ENCODE data around the gene TNS3.

TNS3 gene

GRCh38 chr7:47295606-47296005 lies 286.3 kb downstream of the TNS3 start:
- H3K4me3 Mint-ChIP-seq = no peak overlapping the region
- H3K27me3 Mint-ChIP-seq (ENCODE audit: low read depth, poor library complexity) = peaks cover 2% of the 10 kb centered on the region
- H3K9me3 Mint-ChIP-seq = no peaks in the 10 kb centered on the region
- H3K36me3 Mint-ChIP-seq (ENCODE audit: low read depth) = peaks cover 77% of the 10 kb centered on the region
- no peak for DNase-seq
- TF ChIP-seq CTCF (IDR thresholded peaks at IDR 0.05) = no peak
- peaks cover 20% of the 10 kb centered on the region for H3K4me1 Mint-ChIP-seq
- H3K27ac Mint-ChIP-seq = no peak overlapping the region

- Mint-ChIP-seq H3K36me3 (ENCODE audit: low read depth) (peaks cover 75% of the 10 kb centered on the region), H3K27ac (no peak overlapping the region), H3K27me3 (ENCODE audit: low read depth, poor library complexity) (peaks cover 2% of the 10 kb centered on the region), H3K9me3 (no peaks in the 10 kb centered on the region), H3K4me1 (peaks cover 14% of the 10 kb centered on the region), H3K4me3 (no peak overlapping the region)
- no peak for DNase-seq
- TF ChIP-seq CTCF (IDR thresholded peaks at IDR 0.05) = no peak
These were observed 287.2 kb downstream of the TNS3 start for GRCh38 chr7:47294556-47295222.

GRCh38 chr7:47293884-47294555 lies 287.9 kb downstream of the TNS3 start:
- no peak for TF ChIP-seq CTCF (IDR thresholded peaks at IDR 0.05)
- no peak overlapping the region for H3K27ac Mint-ChIP-seq
- no peak overlapping the region for H3K4me3 Mint-ChIP-seq
- no peaks in the 10 kb centered on the region for H3K9me3 Mint-ChIP-seq
- peaks cover 78% of the 10 kb centered on the region for H3K36me3 Mint-ChIP-seq (ENCODE audit: low read depth)
- no peak for DNase-seq
- H3K27me3 Mint-ChIP-seq (ENCODE audit: low read depth, poor library complexity) = peaks cover 2% of the 10 kb centered on the region
- H3K4me1 Mint-ChIP-seq = peaks cover 14% of the 10 kb centered on the region

- no peak for DNase-seq
- Mint-ChIP-seq H3K9me3 (no peaks in the 10 kb centered on the region), H3K27ac (no peak overlapping the region), H3K36me3 (ENCODE audit: low read depth) (peaks cover 88% of the 10 kb centered on the region), H3K4me1 (peaks cover 5% of the 10 kb centered on the region), H3K27me3 (ENCODE audit: low read depth, poor library complexity) (peaks cover 9% of the 10 kb centered on the region), H3K4me3 (no peak overlapping the region)
- no peak for TF ChIP-seq CTCF (IDR thresholded peaks at IDR 0.05)
These were observed 289.0 kb downstream of the TNS3 start for GRCh38 chr7:47292832-47293309.

- Mint-ChIP-seq H3K27ac (no peak overlapping the region), H3K4me1 (no peaks in the 10 kb centered on the region), H3K27me3 (ENCODE audit: low read depth, poor library complexity) (peaks cover 9% of the 10 kb centered on the region), H3K36me3 (ENCODE audit: low read depth) (peaks cover 92% of the 10 kb centered on the region), H3K4me3 (no peak overlapping the region), H3K9me3 (no peaks in the 10 kb centered on the region)
- no peak for DNase-seq
- no peak for TF ChIP-seq CTCF (IDR thresholded peaks at IDR 0.05)
These were observed 290.3 kb downstream of the TNS3 start for GRCh38 chr7:47291461-47292081.

Data from nephron progenitor cell (in vitro differentiated cells).